HEK293T (cell line): ENCODE data around the gene CLEC16A.

Source experiments
- ARNT ChIP-seq: fragments of 450-650 bp; IDR thresholded peaks from 2 replicates; pipeline ENCODE4 v1.6.1; 2017; ENCODE audit warnings: mild to moderate bottlenecking
- BHLHE40 ChIP-seq: fragments of 450-650 bp; IDR thresholded peaks from 2 replicates; pipeline ENCODE4 v1.6.1; 2016; ENCODE audit warnings: mild to moderate bottlenecking, moderate library complexity, borderline replicate concordance
- CTBP1 ChIP-seq: fragments of 450-650 bp; IDR thresholded peaks from 2 replicates; pipeline ENCODE4 v1.6.1; 2016; ENCODE audit warnings: borderline replicate concordance
- ELF4 ChIP-seq: fragments of 450-650 bp; IDR thresholded peaks from 2 replicates; pipeline ENCODE4 v1.6.1; 2017; ENCODE audit warnings: antibody characterized with exemption
- FOXK2 ChIP-seq: fragments of 450-650 bp; IDR thresholded peaks from 2 replicates; pipeline ENCODE4 v1.6.1; 2016; ENCODE audit warnings: mild to moderate bottlenecking
- FOXM1 ChIP-seq: fragments of 450-650 bp; IDR thresholded peaks from 2 replicates; pipeline ENCODE4 v1.6.1; 2017; ENCODE audit warnings: mild to moderate bottlenecking, borderline replicate concordance
- HDGF ChIP-seq: fragments of 450-650 bp; IDR thresholded peaks from 2 replicates; pipeline ENCODE4 v1.6.1; 2017; ENCODE audit warnings: antibody characterized with exemption, borderline replicate concordance
- L3MBTL2 ChIP-seq: fragments of 450-650 bp; conservative IDR thresholded peaks from 2 replicates; pipeline ENCODE4 v1.6.1; 2016; ENCODE audit warnings: mild to moderate bottlenecking
- PKNOX1 ChIP-seq: fragments of 450-650 bp; IDR thresholded peaks from 2 replicates; pipeline ENCODE4 v1.6.1; 2016
- SP1 ChIP-seq: fragments of 450-650 bp; IDR thresholded peaks from 2 replicates; pipeline ENCODE4 v1.6.1; 2017
- SUZ12 ChIP-seq: fragments of 450-650 bp; IDR thresholded peaks from 2 replicates; pipeline ENCODE4 v1.6.1; 2016; ENCODE audit warnings: mild to moderate bottlenecking
- TARDBP ChIP-seq: fragments of 450-650 bp; IDR thresholded peaks from 2 replicates; pipeline ENCODE4 v1.6.1; 2016
- ZNF384 ChIP-seq: fragments of 450-650 bp; IDR thresholded peaks from 2 replicates; pipeline ENCODE4 v1.6.1; 2016

DNA sequence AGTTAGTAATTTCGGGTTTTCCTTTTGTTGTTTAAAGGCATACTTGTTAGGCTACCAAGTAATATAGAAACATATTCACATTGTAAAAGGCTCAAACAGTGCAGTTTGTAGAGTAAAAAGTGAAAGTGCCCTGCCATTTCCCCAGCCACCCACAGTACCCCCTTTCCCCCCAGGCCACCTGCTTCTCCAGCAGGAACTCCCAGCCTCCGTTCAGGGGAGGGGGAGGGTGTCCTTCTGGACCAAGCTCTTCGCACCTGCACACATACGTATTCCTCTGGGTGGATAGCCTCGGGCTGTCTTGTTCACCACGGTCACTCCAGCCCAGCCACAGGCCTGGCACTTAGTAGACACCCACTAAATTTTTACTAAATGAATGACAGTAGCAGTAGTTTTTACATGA is 144.5 kb downstream of the CLEC16A start:
- TF ChIP-seq ELF4, result no peak
- TF ChIP-seq TARDBP, result no peak
- TF ChIP-seq L3MBTL2, result no peak
- no peak for TF ChIP-seq ZNF384
- no peak for TF ChIP-seq FOXK2
- TF ChIP-seq BHLHE40, result no peak
- TF ChIP-seq SP1, result no peak
- TF ChIP-seq CTBP1, result no peak
- TF ChIP-seq FOXM1, result no peak
- TF ChIP-seq PKNOX1, result no peak
- TF ChIP-seq SUZ12, result no peak
- no peak for TF ChIP-seq ARNT
- no peak for TF ChIP-seq HDGF
